ENCODE data around the gene BARHL1.

Gene BARHL1

DNA sequence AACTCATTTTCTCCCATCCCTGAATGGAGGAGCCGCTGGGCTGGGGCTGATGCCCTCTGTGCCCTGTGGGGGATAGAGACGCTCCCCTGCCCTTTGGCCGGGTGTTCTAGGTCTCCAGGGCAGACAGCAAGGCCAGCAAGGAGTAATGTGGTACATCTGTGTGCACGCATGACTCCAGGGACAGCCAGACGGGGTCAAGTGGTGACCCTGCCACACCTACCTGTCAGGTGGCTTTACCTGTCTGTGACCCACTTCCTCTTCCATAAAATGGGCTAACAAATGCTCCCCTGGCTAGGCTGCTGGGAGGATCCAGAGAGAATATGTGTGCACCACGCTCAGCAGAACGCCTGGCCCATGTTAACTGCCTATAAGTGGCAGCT lies 35.4 kb upstream of the BARHL1 start:
- TF ChIP-seq, protein P1, sequence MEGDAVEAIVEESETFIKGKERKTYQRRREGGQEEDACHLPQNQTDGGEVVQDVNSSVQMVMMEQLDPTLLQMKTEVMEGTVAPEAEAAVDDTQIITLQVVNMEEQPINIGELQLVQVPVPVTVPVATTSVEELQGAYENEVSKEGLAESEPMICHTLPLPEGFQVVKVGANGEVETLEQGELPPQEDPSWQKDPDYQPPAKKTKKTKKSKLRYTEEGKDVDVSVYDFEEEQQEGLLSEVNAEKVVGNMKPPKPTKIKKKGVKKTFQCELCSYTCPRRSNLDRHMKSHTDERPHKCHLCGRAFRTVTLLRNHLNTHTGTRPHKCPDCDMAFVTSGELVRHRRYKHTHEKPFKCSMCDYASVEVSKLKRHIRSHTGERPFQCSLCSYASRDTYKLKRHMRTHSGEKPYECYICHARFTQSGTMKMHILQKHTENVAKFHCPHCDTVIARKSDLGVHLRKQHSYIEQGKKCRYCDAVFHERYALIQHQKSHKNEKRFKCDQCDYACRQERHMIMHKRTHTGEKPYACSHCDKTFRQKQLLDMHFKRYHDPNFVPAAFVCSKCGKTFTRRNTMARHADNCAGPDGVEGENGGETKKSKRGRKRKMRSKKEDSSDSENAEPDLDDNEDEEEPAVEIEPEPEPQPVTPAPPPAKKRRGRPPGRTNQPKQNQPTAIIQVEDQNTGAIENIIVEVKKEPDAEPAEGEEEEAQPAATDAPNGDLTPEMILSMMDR (IDR thresholded peaks at IDR 0.05; ENCODE audit: low read depth, low read length, missing control alignments), result no peak
- in situ Hi-C loops (cut with HindIII; ENCODE audit: low sequenced_read_pairs), result no loop called here
- no peak overlapping the region for H3K4me3 ChIP-seq (ENCODE audit: low read depth, low read length)
- no peak for DNase-seq (ENCODE audit: low read depth)

DNA sequence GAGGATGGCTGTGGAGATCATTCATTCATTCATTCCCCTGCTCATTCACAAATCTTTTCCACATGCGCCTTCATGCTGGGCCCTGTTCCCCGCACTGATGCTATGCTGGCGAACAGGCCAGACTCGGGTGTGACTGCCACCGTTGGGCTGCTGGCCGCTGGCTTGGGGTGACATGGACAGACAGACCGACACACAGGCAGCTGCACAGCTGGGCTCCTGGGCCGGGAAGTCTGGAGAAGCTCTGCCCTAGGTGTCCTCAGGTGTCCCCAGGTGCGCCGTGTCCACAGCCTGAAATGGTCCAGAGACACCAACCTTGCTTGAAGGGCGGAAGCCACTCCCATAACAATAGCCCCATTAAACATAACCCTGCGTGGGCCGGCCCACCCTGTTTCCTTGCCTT lies 35.0 kb upstream of the BARHL1 start:
- no peak for DNase-seq (ENCODE audit: low read depth)
- H3K4me3 ChIP-seq (ENCODE audit: low read depth, low read length), result no peak overlapping the region
- TF ChIP-seq, protein P1 (IDR thresholded peaks at IDR 0.05; ENCODE audit: low read depth, low read length, missing control alignments), result no peak
- in situ Hi-C loops (cut with HindIII; ENCODE audit: low sequenced_read_pairs), result no loop called here

DNA sequence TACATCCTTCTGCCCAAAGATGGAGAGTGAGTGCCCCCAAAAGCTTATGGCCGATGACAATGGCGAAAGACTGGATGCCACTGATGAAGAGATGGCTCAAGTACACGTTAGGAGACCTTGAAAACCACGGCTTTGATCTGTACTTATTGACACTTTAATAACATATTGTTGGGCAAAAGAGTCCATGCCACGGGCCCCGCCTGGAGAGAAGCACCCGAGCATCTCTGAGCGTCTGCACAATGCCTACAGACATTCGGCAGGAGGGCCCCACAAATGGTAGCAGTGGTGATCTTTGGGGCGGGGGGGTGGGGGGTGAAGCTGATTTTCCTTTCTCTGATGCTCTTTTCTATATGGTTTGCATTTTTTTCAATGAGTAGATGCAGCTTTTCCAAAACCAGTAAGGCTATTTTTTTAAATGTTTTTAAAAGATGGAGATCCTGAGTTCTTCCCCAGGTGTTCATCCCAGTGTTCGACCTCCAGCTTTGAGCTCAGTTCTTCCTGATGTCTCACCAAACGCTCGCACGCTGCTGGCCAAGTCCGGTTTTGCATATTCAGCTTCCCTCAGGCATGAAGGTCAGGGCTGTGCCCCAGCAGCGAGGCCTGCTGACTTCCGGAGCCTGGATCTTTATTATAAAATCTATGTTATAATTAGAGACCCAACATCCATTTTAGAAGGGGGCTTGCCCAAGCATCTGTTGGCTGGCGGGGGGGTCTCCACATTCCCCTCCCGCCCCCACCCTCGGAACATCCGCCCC lies 34.3 kb upstream of the BARHL1 start:
- in situ Hi-C loops (cut with HindIII; ENCODE audit: low sequenced_read_pairs), result no loop called here
- no peak overlapping the region for H3K4me3 ChIP-seq (ENCODE audit: low read depth, low read length)
- TF ChIP-seq, protein P1 (IDR thresholded peaks at IDR 0.05; ENCODE audit: low read depth, low read length, missing control alignments), result no peak
- no peak for DNase-seq (ENCODE audit: low read depth)

DNA sequence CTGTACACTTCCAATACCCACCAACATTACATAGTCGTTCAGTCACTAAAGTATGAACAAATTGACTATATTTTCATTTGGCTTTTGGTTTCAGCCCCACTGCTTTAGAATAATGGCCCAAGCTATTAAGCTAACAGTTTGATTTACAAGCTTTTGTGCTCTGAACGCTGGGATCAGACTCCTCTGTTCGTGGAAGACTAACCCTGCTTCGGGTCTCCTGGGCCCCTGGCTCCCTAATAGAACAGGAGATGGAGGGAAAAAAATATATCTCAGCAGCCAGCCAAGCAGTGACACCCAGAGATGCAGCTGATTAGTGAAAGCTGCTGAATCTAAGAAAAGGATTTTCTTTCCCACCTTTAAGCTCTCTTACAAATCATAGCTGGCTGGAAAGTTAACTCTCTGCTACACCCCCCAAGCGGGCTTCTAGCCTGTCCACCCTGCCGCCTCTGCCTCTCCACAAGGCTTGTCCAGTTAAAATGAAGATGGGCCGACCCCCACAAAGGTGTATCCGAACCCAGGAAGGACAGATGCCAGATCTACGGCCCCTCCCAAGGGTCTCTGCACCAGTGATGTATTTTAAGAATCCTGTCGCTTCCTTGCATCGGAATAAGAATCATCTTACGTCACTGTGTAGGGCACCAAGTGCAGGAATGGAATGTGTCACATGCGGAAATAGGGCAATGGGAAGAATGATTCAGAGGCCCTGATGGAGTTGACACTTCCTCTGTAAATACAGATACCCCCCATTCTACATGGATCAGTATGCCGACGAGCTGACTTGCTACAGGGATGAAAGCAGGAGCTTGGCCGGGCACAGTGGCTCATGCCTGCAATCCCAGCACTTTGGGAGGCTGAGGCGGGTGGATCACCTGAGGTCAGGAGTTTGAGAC lies 33.4 kb upstream of the BARHL1 start:
- H3K4me3 ChIP-seq (ENCODE audit: low read depth, low read length), result no peak overlapping the region
- TF ChIP-seq, protein P1 (IDR thresholded peaks at IDR 0.05; ENCODE audit: low read depth, low read length, missing control alignments), result no peak
- DNase-seq (ENCODE audit: low read depth), result no peak
- in situ Hi-C loops (cut with HindIII; ENCODE audit: low sequenced_read_pairs), result no loop called here

DNA sequence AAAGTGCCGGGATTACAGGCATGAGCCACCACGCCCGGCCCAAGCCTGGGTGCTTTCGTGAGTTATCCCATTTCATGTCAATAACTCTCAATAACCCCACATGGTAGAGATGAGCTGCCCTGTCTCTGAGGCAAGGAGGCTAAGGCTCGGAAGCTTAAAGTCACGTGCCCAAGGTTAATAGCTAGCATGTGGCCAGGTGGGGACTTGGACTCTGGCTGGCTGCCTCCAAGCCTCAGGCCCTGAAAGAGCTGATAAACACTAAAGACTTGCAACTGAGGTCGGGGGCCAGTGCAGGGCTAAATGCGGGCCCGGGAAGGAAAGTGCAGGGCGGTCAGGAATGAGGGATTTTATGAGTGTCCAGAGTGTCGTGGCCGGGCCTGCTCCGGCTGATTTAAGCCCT lies 30.9 kb upstream of the BARHL1 start:
- in situ Hi-C loops (cut with HindIII; ENCODE audit: low sequenced_read_pairs), result loop anchor here (5.0 kb wide), 1 partner anchor 69 kb away; no protein-coding TSS in a partner anchor
- TF ChIP-seq, protein P1 (IDR thresholded peaks at IDR 0.05; ENCODE audit: low read depth, low read length, missing control alignments), result no peak
- no peak overlapping the region for H3K4me3 ChIP-seq (ENCODE audit: low read depth, low read length)
- DNase-seq (ENCODE audit: low read depth), result no peak

DNA sequence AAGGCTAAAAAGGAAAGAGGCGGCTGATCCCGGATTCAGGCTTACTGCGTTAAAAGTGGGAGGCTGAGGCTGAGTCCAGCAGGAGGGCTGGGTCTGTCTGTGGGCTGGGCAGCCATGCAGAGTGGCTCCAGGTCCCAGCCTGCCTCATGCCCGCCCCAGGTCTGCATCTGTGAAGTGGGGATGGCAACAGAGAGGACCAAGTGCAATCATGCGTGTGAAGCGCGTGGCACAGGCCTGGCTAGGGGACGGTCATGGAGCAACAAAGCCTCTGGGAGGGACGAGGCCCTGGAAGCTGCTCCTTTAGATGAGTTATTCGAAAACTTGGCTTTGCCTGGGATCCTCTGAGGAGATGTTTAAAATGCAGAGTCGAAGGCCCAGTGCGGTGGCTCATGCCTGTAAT lies 30.4 kb upstream of the BARHL1 start:
- TF ChIP-seq, protein P1 (IDR thresholded peaks at IDR 0.05; ENCODE audit: low read depth, low read length, missing control alignments), result no peak
- no peak for DNase-seq (ENCODE audit: low read depth)
- in situ Hi-C loops (cut with HindIII; ENCODE audit: low sequenced_read_pairs), result loop anchor here (5.0 kb wide), 1 partner anchor 70 kb away; no protein-coding TSS in a partner anchor
- no peak overlapping the region for H3K4me3 ChIP-seq (ENCODE audit: low read depth, low read length)

Measured in astrocyte of the cerebellum (primary cell).